IPS-18a (cell line): ENCODE measurements around the gene OLA1.
"Not testable (repeated sequence)": the region's sequence is repeated elsewhere in the genome, so short reads cannot be mapped to it uniquely, and the experiment has no call there.

ENCODE experiments used
- H3K27ac ChIP-seq: one replicate; pipeline ENCODE4 v1.5.1; 2013; ENCODE audit warnings: low read length
- H3K27me3 ChIP-seq: one replicate; pipeline ENCODE4 v1.6.1; 2013; ENCODE audit warnings: mild to moderate bottlenecking, low read length; ENCODE audit not compliant: control insufficient read depth, insufficient read depth
- H3K36me3 ChIP-seq: one replicate; pipeline ENCODE4 v1.6.1; 2013; ENCODE audit warnings: low read depth, low read length; ENCODE audit not compliant: control insufficient read depth
- H3K4me1 ChIP-seq: one replicate; pipeline ENCODE4 v1.6.1; 2013; ENCODE audit warnings: low read depth, low read length; ENCODE audit not compliant: control insufficient read depth
- H3K4me3 ChIP-seq: one replicate; pipeline ENCODE4 v1.5.1; 2013; ENCODE audit warnings: low read length
- H3K9ac ChIP-seq: one replicate; pipeline ENCODE4 v1.6.1; 2013; ENCODE audit warnings: mild to moderate bottlenecking, low read length, moderate library complexity
- H3K9me3 ChIP-seq: one replicate; pipeline ENCODE4 v1.6.1; 2013; ENCODE audit warnings: low read depth, low read length; ENCODE audit not compliant: control insufficient read depth

The OLA1 gene

GRCh38 chr2:174247474-174248186 lies 702 bp downstream of the OLA1 start:
- Histone ChIP-seq H3K36me3 (peaks cover 12% of the 10 kb centered on the region), H3K4me1 (peaks cover 13% of the 10 kb centered on the region), H3K9ac (peak overlapping the region; percentile 50), H3K27ac (no peak overlapping the region), H3K9me3 (no peaks in the 10 kb centered on the region), H3K27me3 (peaks cover 12% of the 10 kb centered on the region), H3K4me3 (peak overlapping the region; percentile 84)

- no peak overlapping the region for H3K9ac ChIP-seq
- peaks cover 12% of the 10 kb centered on the region for H3K36me3 ChIP-seq
- H3K9me3 ChIP-seq = no peaks in the 10 kb centered on the region
- H3K27me3 ChIP-seq = peaks cover 12% of the 10 kb centered on the region
- H3K4me3 ChIP-seq = peak overlapping the region; percentile 84
- H3K4me1 ChIP-seq = peaks cover 13% of the 10 kb centered on the region
- H3K27ac ChIP-seq = no peak overlapping the region
These were observed 1.4 kb downstream of the OLA1 start for GRCh38 chr2:174246944-174247381.

DNA sequence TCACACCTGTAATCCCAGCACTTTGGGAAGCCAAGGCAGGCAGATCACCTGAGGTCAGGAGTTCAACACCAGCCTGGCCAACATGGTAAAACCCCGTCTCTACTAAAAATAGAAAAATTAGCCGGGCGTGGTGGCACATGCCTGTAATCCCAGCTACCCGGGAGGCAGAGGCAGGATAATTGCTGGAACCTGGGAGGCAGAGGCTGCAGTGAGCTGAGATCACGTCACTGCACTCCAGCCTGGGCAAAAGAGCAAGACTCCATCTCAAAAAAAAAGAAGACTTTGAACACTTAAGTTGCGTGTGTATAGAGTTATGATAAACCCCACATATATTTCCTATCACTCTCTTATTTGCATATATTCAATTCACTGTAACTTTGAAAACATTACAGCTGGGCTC lies 2.7 kb downstream of the OLA1 start:
- not testable (repeated sequence) for H3K9me3 ChIP-seq, H3K9ac ChIP-seq, H3K4me3 ChIP-seq, H3K27ac ChIP-seq
- peaks cover 12% of the 10 kb centered on the region for H3K36me3 ChIP-seq
- peaks cover 12% of the 10 kb centered on the region for H3K27me3 ChIP-seq
- peaks cover 13% of the 10 kb centered on the region for H3K4me1 ChIP-seq

DNA sequence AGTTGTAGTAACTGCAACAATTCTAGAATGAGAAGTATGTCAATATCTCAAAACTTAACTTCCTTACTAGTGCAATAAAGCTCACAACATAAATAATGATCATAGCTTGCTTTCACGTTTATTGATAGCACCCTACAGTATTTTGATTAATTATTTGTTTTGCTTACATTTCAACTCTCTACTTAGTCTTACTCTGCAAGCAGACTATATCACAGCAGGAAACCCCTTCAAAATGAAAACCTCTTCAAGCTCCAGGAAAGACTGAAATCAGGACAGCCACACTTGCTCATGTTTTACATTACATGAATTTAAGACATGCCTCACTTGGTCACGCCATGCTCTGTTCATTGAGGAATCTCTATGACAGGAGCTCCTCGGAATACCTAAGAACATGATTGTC lies 3.3 kb downstream of the OLA1 start:
- Histone ChIP-seq H3K4me1 (peaks cover 13% of the 10 kb centered on the region), H3K36me3 (peaks cover 12% of the 10 kb centered on the region), H3K9me3 (no peaks in the 10 kb centered on the region), H3K4me3 (no peak overlapping the region), H3K27ac (no peak overlapping the region), H3K9ac (no peak overlapping the region), H3K27me3 (peaks cover 12% of the 10 kb centered on the region)

- no peak overlapping the region for H3K9ac ChIP-seq
- no peak overlapping the region for H3K4me3 ChIP-seq
- peaks cover 12% of the 10 kb centered on the region for H3K36me3 ChIP-seq
- H3K27me3 ChIP-seq = peaks cover 1% of the 10 kb centered on the region
- peaks cover 7% of the 10 kb centered on the region for H3K4me1 ChIP-seq
- H3K9me3 ChIP-seq = no peaks in the 10 kb centered on the region
- no peak overlapping the region for H3K27ac ChIP-seq
These were observed 4.5 kb downstream of the OLA1 start for GRCh38 chr2:174243812-174244211.

DNA sequence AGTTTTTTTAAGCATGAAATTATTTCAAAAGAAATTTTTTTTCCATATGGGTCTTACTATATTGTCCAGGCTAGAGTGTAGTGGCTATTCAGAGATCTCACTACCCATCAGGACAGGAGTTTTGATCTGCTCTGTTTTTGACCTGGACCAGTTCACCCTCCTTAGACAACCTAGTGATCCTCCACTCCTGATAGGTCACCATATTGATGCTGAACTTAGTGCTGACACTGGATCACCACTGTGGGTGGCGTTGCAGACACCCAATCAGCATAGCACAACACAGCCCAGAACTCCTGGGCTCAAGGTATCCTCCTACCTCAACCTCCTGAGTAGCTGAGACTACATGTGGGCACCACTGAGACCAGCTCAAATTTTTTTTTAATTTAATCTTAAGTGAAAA lies 8.2 kb downstream of the OLA1 start:
- H3K9ac ChIP-seq = no peak overlapping the region
- no peak overlapping the region for H3K27ac ChIP-seq
- H3K9me3 ChIP-seq = no peaks in the 10 kb centered on the region
- no peaks in the 10 kb centered on the region for H3K27me3 ChIP-seq
- H3K4me1 ChIP-seq = no peaks in the 10 kb centered on the region
- H3K36me3 ChIP-seq = peaks cover 9% of the 10 kb centered on the region
- no peak overlapping the region for H3K4me3 ChIP-seq

GRCh38 chr2:174236429-174236828 lies 11.9 kb downstream of the OLA1 start:
- no peaks in the 10 kb centered on the region for H3K9me3 ChIP-seq
- no peak overlapping the region for H3K4me3 ChIP-seq

DNA sequence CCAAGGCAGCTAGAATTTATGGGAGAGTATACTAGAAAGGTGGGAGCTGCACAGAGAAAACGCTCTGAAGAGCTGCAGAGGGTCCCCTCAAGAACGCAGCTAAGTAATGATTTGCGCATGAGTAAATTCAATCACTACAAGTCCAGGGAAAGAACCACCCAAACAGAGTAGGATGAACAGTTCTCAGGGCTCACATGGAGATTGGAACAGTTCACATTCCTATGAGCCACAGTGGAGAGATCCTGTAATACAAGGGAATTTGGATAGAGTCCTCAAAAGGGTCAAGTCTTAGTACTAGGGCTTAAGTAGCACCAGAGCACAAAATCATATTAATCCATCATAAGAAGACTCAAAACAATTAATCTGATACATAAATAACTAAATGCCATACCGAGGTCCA lies 12.7 kb downstream of the OLA1 start:
- H3K9ac ChIP-seq = no peak overlapping the region
- H3K4me3 ChIP-seq = no peak overlapping the region
- H3K36me3 ChIP-seq = no peaks in the 10 kb centered on the region
- no peaks in the 10 kb centered on the region for H3K27me3 ChIP-seq
- H3K27ac ChIP-seq = no peak overlapping the region
- H3K9me3 ChIP-seq = no peaks in the 10 kb centered on the region
- no peaks in the 10 kb centered on the region for H3K4me1 ChIP-seq

More at GRCh38 chr2:174236429-174236828, 11.9 kb downstream of the OLA1 start:
- no peak overlapping the region for H3K9ac ChIP-seq
- H3K36me3 ChIP-seq = no peaks in the 10 kb centered on the region
- no peaks in the 10 kb centered on the region for H3K27me3 ChIP-seq
- no peaks in the 10 kb centered on the region for H3K4me1 ChIP-seq
- no peak overlapping the region for H3K27ac ChIP-seq

DNA sequence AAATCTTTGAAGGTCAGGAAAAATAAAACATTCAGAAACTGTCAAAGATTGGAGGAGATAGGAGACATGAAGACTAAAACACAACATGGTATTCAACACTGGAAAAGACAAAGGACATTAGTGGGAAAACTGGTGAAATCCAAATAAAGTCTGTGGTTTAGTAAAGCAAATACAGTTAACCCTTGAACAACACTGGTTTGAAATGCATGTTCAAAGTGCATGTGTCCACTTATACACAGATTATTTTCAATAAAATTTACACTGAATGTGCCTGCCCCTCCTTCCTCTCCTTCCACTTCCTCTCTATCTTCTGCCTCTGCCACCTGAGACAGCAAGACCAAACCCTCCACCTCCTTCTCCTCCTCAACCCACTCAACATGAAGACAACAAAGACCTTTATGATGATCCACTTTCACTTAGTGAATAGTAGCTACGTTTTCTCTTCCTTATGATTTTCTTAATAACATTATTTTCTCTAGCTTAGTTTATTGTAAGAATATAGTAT lies 14.5 kb downstream of the OLA1 start:
- no peak overlapping the region for H3K9ac ChIP-seq
- H3K27ac ChIP-seq = no peak overlapping the region

GRCh38 chr2:174227748-174228147 lies 20.6 kb downstream of the OLA1 start:
- Histone ChIP-seq H3K9ac (no peak overlapping the region), H3K4me3 (no peak overlapping the region), H3K9me3 (no peaks in the 10 kb centered on the region), H3K27ac (no peak overlapping the region), H3K27me3 (no peaks in the 10 kb centered on the region), H3K4me1 (no peaks in the 10 kb centered on the region), H3K36me3 (peaks cover 13% of the 10 kb centered on the region)

More for the DNA sequence above, 14.5 kb downstream of the OLA1 start:
- Histone ChIP-seq H3K4me1 (no peaks in the 10 kb centered on the region), H3K4me3 (no peak overlapping the region), H3K36me3 (peaks cover 4% of the 10 kb centered on the region), H3K9me3 (no peaks in the 10 kb centered on the region), H3K27me3 (no peaks in the 10 kb centered on the region)

- H3K4me1 ChIP-seq = no peaks in the 10 kb centered on the region
- H3K9ac ChIP-seq = no peak overlapping the region
- H3K4me3 ChIP-seq = no peak overlapping the region
- no peaks in the 10 kb centered on the region for H3K27me3 ChIP-seq
- no peaks in the 10 kb centered on the region for H3K9me3 ChIP-seq
- H3K36me3 ChIP-seq = peaks cover 25% of the 10 kb centered on the region
- H3K27ac ChIP-seq = no peak overlapping the region
These were observed 23.6 kb downstream of the OLA1 start for GRCh38 chr2:174224665-174225288.

GRCh38 chr2:174224125-174224524 lies 24.2 kb downstream of the OLA1 start:
- peaks cover 23% of the 10 kb centered on the region for H3K36me3 ChIP-seq
- H3K4me1 ChIP-seq = no peaks in the 10 kb centered on the region
- no peaks in the 10 kb centered on the region for H3K9me3 ChIP-seq
- no peak overlapping the region for H3K9ac ChIP-seq
- no peaks in the 10 kb centered on the region for H3K27me3 ChIP-seq
- H3K27ac ChIP-seq = no peak overlapping the region
- no peak overlapping the region for H3K4me3 ChIP-seq
